HG02885 (cell line): ENCODE measurements around the gene CELF2.
"Not testable (repeated sequence)": the region's sequence is repeated elsewhere in the genome, so short reads cannot be mapped to it uniquely, and the experiment has no call there.

Experiments used
- ATAC-seq: cut with Tn5 transposase; IDR thresholded peaks from one replicate; pipeline ENCODE4 v1.9.1; 2021; ENCODE audit warnings: mild to moderate bottlenecking; ENCODE audit not compliant: unreplicated experiment, poor library complexity

Gene CELF2

GRCh38 chr10:11116361-11116760, 98.7 kb downstream of the CELF2 start:
- no peak for ATAC-seq

- ATAC-seq: no peak
Measured at GRCh38 chr10:11116817-11117216, 99.1 kb downstream of the CELF2 start.

GRCh38 chr10:11118686-11119085, 101.0 kb downstream of the CELF2 start:
- no peak for ATAC-seq

DNA sequence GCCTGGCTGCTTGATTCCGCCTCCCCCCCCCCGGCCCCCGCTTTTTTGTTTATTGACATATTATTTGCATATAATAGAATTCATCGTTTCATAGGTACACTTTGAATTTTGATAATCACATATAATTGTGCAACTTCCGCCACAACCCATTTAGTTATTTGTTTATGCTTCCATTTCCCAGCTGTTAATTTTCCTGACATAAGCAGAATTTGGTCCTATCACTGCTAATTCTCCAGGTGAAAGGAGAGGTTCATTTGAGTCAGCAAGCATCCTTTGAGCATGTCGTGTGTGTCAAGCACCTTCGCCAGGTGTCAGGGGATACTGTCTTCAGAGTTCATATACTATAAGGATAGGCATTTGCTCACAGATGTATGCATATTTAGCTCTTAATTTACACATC, 102.2 kb downstream of the CELF2 start:
- no peak for ATAC-seq

GRCh38 chr10:11120711-11121110, 103.0 kb downstream of the CELF2 start:
- no peak for ATAC-seq

- ATAC-seq: not testable (repeated sequence)
Measured at GRCh38 chr10:11123892-11124291, 106.2 kb downstream of the CELF2 start.

DNA sequence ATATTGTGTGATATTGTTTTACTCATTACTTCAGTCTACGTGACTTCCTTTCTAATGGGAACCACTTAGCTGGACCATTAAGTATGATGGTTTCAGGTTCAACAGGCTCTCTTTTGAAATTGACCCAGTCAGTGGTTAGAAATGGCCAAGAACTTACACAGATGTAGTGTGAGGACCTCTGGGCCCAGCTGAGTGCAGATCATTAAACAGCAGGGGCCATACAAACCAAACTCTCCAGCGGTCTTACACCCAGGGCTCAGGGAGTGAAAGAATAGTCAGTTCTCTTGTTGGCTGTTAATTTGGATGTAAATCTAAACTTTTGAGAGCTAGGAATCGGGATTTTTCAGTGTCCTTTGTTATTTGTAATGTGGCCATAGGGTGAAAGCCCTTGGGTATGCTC, 107.3 kb downstream of the CELF2 start:
- no peak for ATAC-seq

DNA sequence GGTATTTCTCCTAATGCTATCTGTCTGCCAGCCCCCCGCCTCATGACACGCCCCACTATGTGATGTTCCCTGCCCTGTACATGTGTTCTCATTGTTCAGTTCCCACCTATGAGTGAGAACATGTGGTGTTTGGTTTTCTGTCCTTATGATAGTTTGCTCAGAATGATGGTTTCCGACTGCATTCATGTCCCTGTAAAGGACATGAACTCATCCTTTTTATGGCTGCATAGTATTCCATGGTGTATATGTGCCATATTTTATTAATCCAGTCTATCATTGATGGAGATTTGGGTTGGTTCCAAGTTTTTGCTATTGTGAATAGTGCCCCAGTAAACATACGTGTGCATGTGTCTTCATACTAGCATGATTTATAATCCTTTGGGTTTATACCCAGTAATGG, 109.3 kb downstream of the CELF2 start:
- not testable (repeated sequence) for ATAC-seq

GRCh38 chr10:11131112-11131639, 113.5 kb downstream of the CELF2 start:
- ATAC-seq: no peak

DNA sequence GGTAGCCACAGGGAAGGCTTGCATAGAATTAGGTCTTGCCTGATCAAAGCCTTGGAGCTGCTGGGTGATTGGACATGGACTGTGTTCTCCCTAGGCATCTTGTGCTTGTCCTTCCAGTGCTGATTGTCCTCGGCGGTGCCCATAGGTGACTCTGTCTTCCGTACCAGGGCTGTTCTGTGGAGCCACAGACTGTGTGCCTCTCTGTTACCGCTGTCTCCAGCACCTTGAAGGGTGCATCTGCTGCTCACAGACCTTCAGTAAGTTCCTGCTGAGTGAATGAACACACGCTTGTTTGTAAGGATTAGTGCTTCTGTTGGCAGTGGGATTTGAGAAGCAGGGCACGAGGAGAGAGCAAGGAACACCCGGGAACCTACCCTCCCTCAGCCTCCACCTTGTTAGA, 116.7 kb downstream of the CELF2 start:
- no peak for ATAC-seq

DNA sequence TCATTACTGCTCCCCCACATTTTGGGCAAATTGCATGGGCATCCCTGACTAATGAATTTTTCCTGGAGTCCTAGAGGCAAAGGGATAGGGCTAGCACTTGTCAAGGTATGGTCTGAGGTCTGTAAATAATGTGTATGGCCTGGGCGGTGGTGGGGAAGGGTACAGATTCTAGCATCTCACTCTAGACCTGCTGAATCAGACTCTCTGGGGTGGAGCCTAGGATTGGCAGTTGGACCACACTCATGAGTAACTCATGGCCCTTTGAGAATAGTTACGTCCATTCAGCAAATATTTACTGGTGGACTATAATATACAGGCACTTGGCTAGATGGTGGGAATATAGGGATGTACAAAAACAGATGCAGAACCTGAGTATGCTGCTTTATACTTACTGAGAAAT, 118.0 kb downstream of the CELF2 start:
- ATAC-seq: no peak

DNA sequence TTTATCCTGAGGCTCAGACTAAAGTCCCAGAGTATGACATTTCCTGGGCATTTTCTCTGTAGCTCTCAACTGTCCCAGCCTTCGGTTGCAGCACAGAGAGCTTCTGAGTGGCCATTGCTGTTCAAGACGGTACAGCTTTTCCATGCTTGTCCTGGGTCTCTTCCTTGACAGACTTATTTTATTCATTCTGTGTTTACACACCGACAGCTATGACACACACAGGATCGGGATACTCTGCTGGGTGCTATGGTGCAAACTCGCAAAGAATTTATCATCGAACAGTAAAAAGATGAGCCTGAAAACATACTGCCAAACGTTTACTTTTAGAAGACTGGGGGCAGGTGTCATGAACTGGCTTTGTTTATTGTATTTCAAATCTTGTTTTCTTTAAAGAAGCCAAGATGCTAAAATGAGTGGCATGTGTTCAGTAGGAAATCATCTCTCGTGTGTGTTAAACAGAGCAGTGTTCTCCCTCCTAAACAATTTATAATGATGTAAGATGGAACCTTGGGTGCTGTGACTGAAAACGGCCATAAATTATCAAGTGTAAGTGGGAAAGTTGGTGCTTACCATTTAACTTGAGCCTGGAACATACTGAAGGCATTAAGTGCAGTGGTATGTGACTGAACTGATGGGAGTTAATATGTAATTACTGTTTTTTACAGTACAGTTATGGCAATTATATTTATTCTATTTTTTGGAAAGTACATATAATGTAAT, 120.8 kb downstream of the CELF2 start:
- ATAC-seq: no peak

DNA sequence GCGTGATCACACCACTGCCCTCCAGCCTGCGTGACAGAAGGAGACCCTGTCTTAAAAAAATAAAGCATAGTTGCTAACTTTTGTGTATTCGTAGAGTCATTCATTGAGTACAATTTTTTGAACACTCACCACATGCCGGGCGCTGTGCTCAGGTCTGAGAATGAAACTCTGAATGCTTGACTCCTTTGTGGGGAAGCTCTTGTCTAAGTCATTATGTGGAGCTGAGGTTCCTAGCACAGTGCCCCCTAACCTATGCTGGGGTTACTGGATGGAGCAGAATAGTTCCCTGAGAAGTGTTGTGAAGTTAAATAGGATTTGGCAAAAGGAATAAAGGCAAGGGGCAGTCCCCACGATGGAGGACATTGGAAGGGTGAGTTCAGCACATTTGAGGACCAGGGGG, 123.3 kb downstream of the CELF2 start:
- ATAC-seq: no peak

- ATAC-seq: no peak
Measured at GRCh38 chr10:11141571-11142091, 124.0 kb downstream of the CELF2 start.

GRCh38 chr10:11142777-11143176, 125.1 kb downstream of the CELF2 start:
- no peak for ATAC-seq

DNA sequence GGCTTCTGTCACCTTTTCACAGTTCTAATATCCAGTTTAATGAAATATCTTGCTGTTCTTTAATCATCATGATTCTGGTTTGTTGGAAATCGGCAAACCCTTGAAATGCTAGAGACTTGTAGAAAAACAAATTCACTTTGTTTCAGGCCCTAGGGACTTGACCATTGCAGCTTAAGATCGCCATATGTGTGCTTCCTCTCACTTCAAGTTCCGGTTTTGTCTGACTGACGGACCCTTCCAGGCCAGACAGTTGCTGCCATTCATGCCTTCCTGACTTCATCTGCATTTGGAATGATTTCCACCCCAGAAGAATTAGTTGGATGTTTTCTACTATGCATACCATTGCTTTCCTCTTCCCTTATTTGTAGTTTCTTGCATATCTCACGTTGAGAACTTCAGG, 125.6 kb downstream of the CELF2 start:
- ATAC-seq: no peak

DNA sequence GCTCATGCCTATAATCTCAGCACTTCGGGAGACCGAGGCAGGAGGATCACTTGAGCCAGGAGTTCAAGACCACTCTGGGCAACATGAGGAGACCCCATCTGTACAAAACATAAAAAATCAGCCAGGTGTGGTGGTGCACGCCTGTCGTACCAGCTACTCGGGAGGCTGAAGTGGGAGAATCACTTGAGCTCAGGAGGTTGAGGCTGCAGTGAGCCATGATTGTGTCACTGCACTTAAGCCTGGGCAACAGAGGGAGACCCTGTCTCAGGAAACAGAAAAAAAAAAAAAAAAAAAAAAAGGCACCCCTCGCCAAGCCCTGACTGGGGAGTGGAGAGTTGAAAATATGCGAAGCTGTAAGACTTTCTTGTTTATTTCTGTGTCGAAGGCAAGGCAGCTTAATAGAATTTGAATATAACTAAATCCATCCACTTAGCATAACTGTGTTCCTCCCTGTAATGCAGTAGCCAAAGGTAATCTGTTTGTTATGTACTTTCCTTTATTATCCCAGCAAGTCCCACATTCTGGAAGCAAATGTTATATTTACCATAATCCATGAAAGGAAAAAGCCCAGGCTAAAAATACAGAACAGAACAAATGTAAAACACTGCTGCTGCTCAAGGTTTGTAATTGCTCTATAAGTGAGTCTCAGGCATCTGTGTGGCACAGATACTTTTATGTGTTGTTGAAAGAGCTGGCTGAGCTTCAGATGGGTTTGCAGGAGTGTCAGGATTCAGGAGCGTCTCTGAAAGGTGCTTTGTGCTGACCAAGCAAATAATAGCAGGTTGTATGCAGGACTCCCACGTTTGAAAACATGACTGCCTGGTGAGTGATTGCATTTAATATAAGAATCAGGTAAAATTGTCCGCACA, 127.2 kb downstream of the CELF2 start:
- peak; percentile 25 for ATAC-seq

DNA sequence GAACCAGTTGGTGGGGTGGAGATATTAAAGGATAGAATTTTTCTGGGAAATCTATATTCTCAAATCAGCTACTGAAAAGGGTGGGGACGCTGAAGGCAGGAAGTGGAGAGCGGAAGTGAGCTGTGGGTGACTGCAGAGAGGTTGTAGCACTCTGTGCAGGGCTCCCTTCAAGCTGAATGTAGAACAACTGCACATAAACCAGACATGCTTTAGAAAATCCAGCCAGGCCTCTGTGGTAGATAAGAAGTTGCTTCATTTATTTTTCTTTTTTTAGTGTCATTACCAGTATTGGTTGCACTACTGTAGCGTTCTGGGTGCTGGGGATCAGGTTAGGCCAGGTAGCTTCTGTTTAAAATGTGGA, 127.8 kb downstream of the CELF2 start:
- peak; percentile 85 for ATAC-seq

- no peak for ATAC-seq
Measured at GRCh38 chr10:11146402-11147171, 128.9 kb downstream of the CELF2 start.

DNA sequence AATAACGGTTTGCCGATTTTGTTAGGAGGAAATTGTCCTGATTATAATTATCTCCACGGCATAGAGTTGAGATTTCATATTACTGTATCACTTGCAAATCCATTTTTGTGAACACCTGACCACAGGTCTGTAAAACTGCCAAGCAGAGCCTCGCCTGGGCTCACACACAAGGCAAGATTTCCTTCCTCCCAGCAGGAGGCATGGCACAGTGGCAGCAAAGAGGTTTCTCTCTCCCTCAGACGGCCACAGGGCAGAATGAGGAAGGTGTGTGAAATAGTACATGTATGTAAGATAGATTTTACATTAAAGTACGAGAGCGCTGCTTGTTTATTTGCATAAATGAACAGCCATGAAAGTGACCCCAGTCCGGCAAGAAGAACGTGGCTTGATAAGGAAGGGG, 130.1 kb downstream of the CELF2 start:
- ATAC-seq: peak; percentile 33
